ENCODE measurements around the gene MATN1.

MATN1 gene

DNA sequence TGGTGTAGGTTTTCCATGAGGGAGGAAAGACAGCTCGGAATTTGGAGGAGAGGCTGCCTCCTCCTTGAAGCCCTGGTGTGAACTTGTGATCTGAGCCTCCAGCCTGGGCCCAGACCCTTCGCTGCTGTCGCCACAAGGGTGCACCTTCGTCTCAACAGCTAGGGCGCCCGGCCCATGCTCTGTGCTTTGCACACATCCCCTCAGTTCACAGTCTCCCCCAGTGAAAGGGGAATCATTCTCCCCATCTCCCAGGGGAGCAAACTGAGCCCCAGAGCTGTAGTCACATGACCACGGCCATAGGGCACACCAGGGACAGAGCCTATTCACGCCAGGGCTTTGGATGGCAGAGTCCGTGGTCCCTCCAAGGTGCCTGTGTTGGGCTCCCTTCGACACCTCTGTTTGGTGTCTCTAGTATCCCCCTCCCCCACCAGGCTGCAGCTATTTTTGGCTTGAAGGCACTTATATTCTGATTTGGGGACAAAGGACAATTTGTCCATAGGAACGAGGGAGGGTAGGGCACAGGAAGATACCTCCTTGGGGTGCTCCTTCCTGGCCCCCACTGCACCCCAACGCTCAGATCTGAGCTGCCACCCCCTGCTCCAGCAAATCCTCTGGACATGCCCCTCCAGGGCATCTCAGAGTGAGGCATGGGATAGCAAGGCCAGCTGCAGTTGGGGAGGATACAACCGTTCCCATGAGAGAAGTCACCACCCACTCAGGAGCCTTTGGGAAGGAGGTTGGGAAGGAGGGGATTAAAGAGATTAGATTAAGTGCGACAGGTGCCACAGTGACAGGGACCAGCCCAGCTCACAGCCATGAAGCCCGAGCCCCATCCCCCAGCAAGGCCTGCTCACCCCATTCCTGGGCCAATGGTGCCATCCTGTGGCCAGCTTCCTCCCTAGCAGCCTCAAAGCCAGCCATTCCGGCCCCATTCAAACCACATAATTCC lies 15.7 kb downstream of the MATN1 start:
- H3K36me3 ChIP-seq (ENCODE audit: control insufficient read depth, insufficient read depth, low read length): no peaks in the 10 kb centered on the region
- no peak overlapping the region for H3K4me3 ChIP-seq (ENCODE audit: insufficient read depth, low read depth, low read length, poor library complexity, severe bottlenecking)
- peak; percentile 19 to 40 (median 23) for DNase-seq
- no peaks in the 10 kb centered on the region for H3K4me1 ChIP-seq (ENCODE audit: control insufficient read depth, insufficient read depth, low read length, poor library complexity, severe bottlenecking)
- H3K27me3 ChIP-seq (replicated peaks; ENCODE audit: control insufficient read depth, insufficient read depth, low read length, poor library complexity, severe bottlenecking): peaks cover 10% of the 10 kb centered on the region
- H3K9me3 ChIP-seq (ENCODE audit: control insufficient read depth, low read length): no peaks in the 10 kb centered on the region
- H3K27ac ChIP-seq (ENCODE audit: insufficient read depth, low read length, poor library complexity, severe bottlenecking): no peak overlapping the region

DNA sequence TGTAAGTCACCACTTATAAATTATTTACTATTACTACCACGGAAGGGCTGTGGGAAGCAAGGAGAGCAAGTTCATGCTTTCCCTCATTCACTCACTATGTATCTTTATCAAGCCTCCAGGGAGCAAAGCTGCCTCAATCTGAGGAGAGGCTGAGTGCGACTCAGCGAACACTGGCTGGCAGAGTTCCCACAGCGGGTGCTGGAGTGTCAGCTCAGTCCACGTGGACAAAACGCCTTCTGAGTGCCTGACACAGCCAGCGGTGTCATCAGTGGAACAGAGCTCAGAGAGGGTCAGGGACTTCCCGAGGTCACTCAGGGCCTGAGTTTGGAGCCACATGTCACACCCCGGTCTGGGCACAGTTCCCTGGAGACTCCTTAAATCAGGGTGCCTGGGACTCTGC lies 16.9 kb downstream of the MATN1 start:
- Histone ChIP-seq H3K9me3 (ENCODE audit: control insufficient read depth, low read length) (no peaks in the 10 kb centered on the region), H3K4me3 (ENCODE audit: insufficient read depth, low read depth, low read length, poor library complexity, severe bottlenecking) (no peak overlapping the region), H3K4me1 (ENCODE audit: control insufficient read depth, insufficient read depth, low read length, poor library complexity, severe bottlenecking) (no peaks in the 10 kb centered on the region), H3K27ac (ENCODE audit: insufficient read depth, low read length, poor library complexity, severe bottlenecking) (no peak overlapping the region), H3K27me3 (replicated peaks; ENCODE audit: control insufficient read depth, insufficient read depth, low read length, poor library complexity, severe bottlenecking) (peaks cover 10% of the 10 kb centered on the region), H3K36me3 (ENCODE audit: control insufficient read depth, insufficient read depth, low read length) (no peaks in the 10 kb centered on the region)
- DNase-seq: no peak

DNA sequence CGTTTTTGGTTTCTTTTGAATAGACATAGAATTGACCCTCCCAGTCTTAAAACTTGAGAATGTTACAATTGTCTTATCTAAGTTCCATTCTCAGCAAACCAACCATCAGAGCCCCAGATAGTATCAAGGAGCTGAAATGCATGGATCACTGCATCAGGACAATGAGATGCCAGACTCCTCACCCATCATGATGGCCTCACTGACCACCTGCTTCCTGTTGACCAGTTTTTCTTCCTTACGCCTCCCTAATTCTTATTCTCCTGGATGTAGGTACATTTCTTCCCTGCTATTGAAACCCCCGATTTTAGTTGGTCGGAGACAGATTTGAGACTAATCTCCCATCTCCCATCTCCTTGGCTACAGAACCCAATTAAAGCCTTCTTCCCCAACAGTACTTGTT lies 17.7 kb downstream of the MATN1 start:
- Histone ChIP-seq H3K4me3 (ENCODE audit: insufficient read depth, low read depth, low read length, poor library complexity, severe bottlenecking) (no peak overlapping the region), H3K9me3 (ENCODE audit: control insufficient read depth, low read length) (no peaks in the 10 kb centered on the region), H3K4me1 (ENCODE audit: control insufficient read depth, insufficient read depth, low read length, poor library complexity, severe bottlenecking) (no peaks in the 10 kb centered on the region), H3K27ac (ENCODE audit: insufficient read depth, low read length, poor library complexity, severe bottlenecking) (no peak overlapping the region), H3K27me3 (replicated peaks; ENCODE audit: control insufficient read depth, insufficient read depth, low read length, poor library complexity, severe bottlenecking) (peaks cover 10% of the 10 kb centered on the region), H3K36me3 (ENCODE audit: control insufficient read depth, insufficient read depth, low read length) (no peaks in the 10 kb centered on the region)
- DNase-seq: no peak

DNA sequence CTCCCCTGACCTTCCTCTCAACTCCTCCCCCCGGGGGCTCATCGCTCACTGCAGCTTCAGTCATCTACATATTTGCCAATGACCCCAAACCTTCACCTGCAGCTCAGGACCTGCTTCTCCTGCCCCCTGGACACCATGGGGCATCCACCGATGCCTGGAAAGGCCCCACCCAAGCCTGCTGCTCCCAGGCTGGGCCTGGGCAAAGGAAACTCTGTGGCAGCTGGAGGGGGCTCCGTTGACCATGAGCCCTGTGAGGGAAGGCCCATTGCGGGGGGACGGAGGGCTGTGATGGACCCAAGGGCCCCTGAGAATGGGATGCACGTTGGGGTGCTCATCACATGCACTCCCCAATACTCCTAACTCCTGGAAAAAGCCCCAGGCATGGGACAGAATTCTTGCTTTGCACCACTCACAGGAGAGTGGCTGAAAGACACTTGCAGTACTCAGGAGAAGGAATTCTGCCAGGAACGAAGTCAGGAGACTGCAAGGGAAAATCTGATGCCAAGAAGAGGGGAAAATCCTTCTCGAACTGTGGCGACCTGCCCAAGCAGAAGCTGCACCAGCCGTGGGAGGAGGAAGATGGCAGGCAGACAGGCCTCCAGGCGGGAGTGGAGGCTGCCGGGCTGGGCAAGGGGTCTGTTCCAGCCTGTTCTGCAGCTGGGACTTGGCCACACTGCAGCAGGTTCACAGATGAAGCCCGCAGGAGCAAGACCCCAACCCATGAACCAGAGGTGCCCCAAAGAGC lies 18.4 kb downstream of the MATN1 start:
- Histone ChIP-seq H3K4me1 (ENCODE audit: control insufficient read depth, insufficient read depth, low read length, poor library complexity, severe bottlenecking) (no peaks in the 10 kb centered on the region), H3K9me3 (ENCODE audit: control insufficient read depth, low read length) (no peaks in the 10 kb centered on the region), H3K36me3 (ENCODE audit: control insufficient read depth, insufficient read depth, low read length) (no peaks in the 10 kb centered on the region), H3K4me3 (ENCODE audit: insufficient read depth, low read depth, low read length, poor library complexity, severe bottlenecking) (no peak overlapping the region), H3K27ac (ENCODE audit: insufficient read depth, low read length, poor library complexity, severe bottlenecking) (no peak overlapping the region), H3K27me3 (replicated peaks; ENCODE audit: control insufficient read depth, insufficient read depth, low read length, poor library complexity, severe bottlenecking) (peaks cover 10% of the 10 kb centered on the region)
- no peak for DNase-seq

DNA sequence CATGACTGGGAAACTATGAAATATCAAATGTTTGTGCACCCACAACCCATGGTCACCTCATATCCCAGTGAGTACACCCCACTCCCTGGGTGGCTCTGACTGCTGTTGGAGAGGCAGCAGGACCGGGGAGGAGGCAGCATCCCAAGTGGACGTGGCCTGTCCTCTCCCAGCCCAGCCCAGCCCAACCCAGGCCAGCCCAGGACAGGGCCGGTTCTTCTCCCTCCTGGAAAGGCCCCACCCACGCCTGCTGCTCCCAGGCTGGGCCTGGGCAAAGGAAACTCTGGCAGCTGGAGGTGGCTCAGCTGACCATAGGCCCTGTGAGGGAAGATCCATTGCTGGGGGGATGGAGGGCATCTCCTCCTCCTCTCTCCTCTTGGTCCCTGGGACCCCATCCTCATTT lies 19.1 kb downstream of the MATN1 start:
- Histone ChIP-seq H3K36me3 (ENCODE audit: control insufficient read depth, insufficient read depth, low read length) (no peaks in the 10 kb centered on the region), H3K4me1 (ENCODE audit: control insufficient read depth, insufficient read depth, low read length, poor library complexity, severe bottlenecking) (no peaks in the 10 kb centered on the region), H3K4me3 (ENCODE audit: insufficient read depth, low read depth, low read length, poor library complexity, severe bottlenecking) (no peak overlapping the region), H3K9me3 (ENCODE audit: control insufficient read depth, low read length) (no peaks in the 10 kb centered on the region), H3K27me3 (replicated peaks; ENCODE audit: control insufficient read depth, insufficient read depth, low read length, poor library complexity, severe bottlenecking) (peaks cover 10% of the 10 kb centered on the region), H3K27ac (ENCODE audit: insufficient read depth, low read length, poor library complexity, severe bottlenecking) (no peak overlapping the region)
- no peak for DNase-seq

DNA sequence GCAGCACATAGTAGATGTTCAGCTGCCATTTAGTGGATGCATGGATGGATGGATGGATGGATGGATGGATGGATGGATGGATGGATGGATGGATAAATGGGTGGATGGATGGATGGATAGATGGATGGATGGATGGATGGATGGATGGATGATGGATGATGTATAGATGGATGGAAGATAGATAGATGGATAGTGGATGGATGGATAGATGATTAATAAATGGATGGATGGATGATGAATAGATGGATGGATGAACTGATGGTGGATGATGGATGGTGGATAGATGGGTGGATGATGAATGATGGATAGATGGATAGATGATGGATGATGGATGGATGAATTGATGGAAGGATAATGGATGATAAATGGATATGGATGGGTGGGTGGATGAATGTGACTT lies 20.6 kb downstream of the MATN1 start:
- Histone ChIP-seq H3K27ac (ENCODE audit: insufficient read depth, low read length, poor library complexity, severe bottlenecking) (no peak overlapping the region), H3K27me3 (replicated peaks; ENCODE audit: control insufficient read depth, insufficient read depth, low read length, poor library complexity, severe bottlenecking) (peaks cover 4% of the 10 kb centered on the region), H3K36me3 (ENCODE audit: control insufficient read depth, insufficient read depth, low read length) (no peaks in the 10 kb centered on the region), H3K4me1 (ENCODE audit: control insufficient read depth, insufficient read depth, low read length, poor library complexity, severe bottlenecking) (no peaks in the 10 kb centered on the region), H3K4me3 (ENCODE audit: insufficient read depth, low read depth, low read length, poor library complexity, severe bottlenecking) (no peak overlapping the region), H3K9me3 (ENCODE audit: control insufficient read depth, low read length) (no peaks in the 10 kb centered on the region)
- DNase-seq: no peak

DNA sequence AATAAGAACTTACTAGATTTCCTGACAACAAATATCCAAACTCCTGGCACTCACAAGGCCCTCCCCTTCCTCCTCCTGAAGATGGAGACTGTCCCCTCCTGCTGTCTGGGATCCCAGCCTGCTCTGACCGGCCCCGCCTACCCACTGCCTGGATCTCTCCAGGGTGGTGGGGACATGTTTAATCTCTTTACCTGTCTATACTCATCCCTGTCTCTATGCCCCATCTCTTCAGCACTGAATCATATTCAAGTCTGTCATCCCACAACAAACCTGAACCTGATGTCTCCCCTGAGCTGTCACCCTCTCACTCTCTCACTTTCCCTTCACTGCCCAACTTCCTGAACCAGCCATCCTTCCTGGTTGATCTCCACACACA lies 22.1 kb downstream of the MATN1 start:
- no peaks in the 10 kb centered on the region for H3K4me1 ChIP-seq (ENCODE audit: control insufficient read depth, insufficient read depth, low read length, poor library complexity, severe bottlenecking)
- no peak overlapping the region for H3K27ac ChIP-seq (ENCODE audit: insufficient read depth, low read length, poor library complexity, severe bottlenecking)
- no peak for DNase-seq
- no peaks in the 10 kb centered on the region for H3K9me3 ChIP-seq (ENCODE audit: control insufficient read depth, low read length)
- no peak overlapping the region for H3K4me3 ChIP-seq (ENCODE audit: insufficient read depth, low read depth, low read length, poor library complexity, severe bottlenecking)
- no peaks in the 10 kb centered on the region for H3K36me3 ChIP-seq (ENCODE audit: control insufficient read depth, insufficient read depth, low read length)
- H3K27me3 ChIP-seq (replicated peaks; ENCODE audit: control insufficient read depth, insufficient read depth, low read length, poor library complexity, severe bottlenecking): no peaks in the 10 kb centered on the region

DNA sequence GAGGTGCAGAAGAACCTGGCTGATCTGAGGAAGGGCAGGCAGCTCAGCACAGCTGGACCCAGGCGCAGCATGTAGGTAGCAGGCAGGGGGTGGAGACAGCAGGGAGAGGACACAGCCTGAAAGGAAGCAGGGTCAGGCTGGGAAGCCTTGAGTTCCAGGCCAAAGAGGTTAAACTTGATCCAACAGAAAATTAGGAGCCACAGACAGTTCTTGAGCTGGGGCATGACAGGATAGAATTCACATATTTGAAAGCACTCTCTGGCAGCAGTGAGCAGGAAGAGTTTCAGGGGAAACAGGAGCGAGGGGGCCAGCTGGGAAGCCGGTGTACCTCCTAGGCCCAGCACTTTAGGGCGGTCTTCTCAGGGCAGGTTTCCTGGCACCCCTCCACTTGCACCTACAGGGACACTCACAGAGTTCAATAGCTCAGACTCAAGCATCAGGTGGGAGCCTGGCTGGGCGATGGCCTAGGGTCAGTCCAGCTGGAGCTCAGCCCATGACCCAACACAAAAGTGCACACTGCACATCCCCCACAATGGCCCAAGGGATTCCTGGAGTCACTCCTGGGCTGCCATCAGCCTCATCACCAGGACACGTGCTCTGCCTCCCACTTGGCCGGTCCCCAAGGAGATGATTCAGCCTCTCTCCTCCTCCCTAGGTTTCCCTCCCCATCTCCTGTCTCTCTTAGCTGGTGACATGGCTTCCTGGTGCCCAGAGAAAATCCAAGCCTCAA lies 22.7 kb downstream of the MATN1 start:
- Histone ChIP-seq H3K4me1 (ENCODE audit: control insufficient read depth, insufficient read depth, low read length, poor library complexity, severe bottlenecking) (no peaks in the 10 kb centered on the region), H3K36me3 (ENCODE audit: control insufficient read depth, insufficient read depth, low read length) (no peaks in the 10 kb centered on the region), H3K9me3 (ENCODE audit: control insufficient read depth, low read length) (no peaks in the 10 kb centered on the region), H3K27me3 (replicated peaks; ENCODE audit: control insufficient read depth, insufficient read depth, low read length, poor library complexity, severe bottlenecking) (no peaks in the 10 kb centered on the region), H3K27ac (ENCODE audit: insufficient read depth, low read length, poor library complexity, severe bottlenecking) (no peak overlapping the region), H3K4me3 (ENCODE audit: insufficient read depth, low read depth, low read length, poor library complexity, severe bottlenecking) (no peak overlapping the region)
- no peak for DNase-seq

DNA sequence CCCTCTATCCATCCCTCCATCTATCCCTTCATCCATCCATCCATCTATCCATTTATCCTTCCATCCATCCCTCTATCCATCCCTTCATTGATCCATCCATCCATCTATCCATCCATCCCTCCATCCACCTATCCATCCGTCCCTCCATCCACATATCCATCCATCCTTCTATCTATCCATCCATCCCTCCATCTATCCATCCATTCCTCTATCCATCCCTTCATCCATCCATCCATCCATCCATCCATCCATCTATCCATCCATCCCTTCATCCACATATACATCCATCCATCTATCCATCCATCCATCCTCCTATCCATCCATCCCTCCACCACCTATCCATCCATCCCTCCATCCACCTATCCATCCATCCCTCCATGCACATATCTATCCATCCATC lies 23.6 kb downstream of the MATN1 start:
- Histone ChIP-seq H3K27me3 (replicated peaks; ENCODE audit: control insufficient read depth, insufficient read depth, low read length, poor library complexity, severe bottlenecking) (no peaks in the 10 kb centered on the region), H3K4me1 (ENCODE audit: control insufficient read depth, insufficient read depth, low read length, poor library complexity, severe bottlenecking) (no peaks in the 10 kb centered on the region), H3K4me3 (ENCODE audit: insufficient read depth, low read depth, low read length, poor library complexity, severe bottlenecking) (no peak overlapping the region), H3K27ac (ENCODE audit: insufficient read depth, low read length, poor library complexity, severe bottlenecking) (no peak overlapping the region), H3K36me3 (ENCODE audit: control insufficient read depth, insufficient read depth, low read length) (no peaks in the 10 kb centered on the region), H3K9me3 (ENCODE audit: control insufficient read depth, low read length) (no peaks in the 10 kb centered on the region)
- DNase-seq: no peak
